RWPE1 (cell line): ENCODE data around the gene CRYBA1.

Source experiments
- CTCF ChIA-PET: fragments of 350-600 bp; sonication (Branson Sonifier 250); formaldehyde crosslinking; extraction: SDS; loops from one replicate; lab custom pipeline; 2021; lab: Yijun Ruan, JAX
- POLR2A ChIA-PET: fragments of 400-600 bp; formaldehyde crosslinking; extraction: SDS; loops from one replicate; lab custom pipeline; 2020; ENCODE audit warnings: antibody characterized with exemption; ENCODE audit not compliant: low non-redundant PET; lab: Yijun Ruan, JAX
- DNase-seq: peaks from one replicate; pipeline ENCODE4 v3.0.0; 2012; ENCODE audit warnings: low spot score
- H3K27ac ChIP-seq: fragments of 450-650 bp; 2 replicates; pipeline ENCODE4 v1.5.1; 2017
- TF ChIP-seq, protein P1 (sequence below): fragments of 450-650 bp; conservative IDR thresholded peaks from 2 replicates; pipeline ENCODE4 v1.5.1; 2017; ENCODE audit warnings: low read depth, mild to moderate bottlenecking

Gene CRYBA1

DNA sequence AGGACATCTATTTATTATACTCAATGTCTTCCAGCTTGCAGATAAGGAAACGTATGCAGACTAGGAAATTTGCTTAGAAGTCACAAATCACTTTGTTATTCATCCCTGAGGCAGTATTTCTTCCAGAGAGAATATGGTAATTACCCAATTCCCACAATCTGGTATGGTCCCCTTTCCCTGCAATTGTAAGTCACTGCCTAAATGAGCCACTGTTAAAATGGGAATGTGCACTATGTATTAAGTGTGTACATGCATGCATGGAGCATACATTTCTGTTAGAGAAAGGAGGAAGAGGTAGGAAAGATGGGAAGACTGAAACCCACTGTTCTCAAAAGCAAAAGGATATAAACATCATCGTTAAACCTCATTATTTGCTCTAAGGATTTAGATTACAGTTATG lies 37.3 kb downstream of the CRYBA1 start:
- H3K27ac ChIP-seq = no peak overlapping the region; the same call in 1 of the 2 replicates
- no peak for DNase-seq

DNA sequence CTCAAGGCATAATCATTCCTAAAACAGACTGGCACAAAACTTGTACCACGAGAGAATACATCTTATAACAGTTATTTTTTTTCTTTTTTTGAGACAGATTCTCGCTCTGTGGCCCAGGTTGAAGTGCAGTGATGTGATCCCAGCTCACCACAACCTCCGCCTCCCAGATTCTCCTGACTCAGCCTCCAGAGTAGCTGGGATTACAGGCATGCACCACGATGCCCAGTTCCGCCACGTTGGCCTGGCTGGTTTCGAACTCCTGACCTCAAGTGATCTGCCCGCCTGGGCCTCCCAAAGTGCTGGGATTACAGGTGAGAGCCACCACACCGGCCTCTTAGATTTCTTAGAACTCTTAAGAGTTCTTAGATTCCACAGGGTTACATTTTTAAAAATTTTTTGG lies 43.2 kb downstream of the CRYBA1 start:
- H3K27ac ChIP-seq = peak overlapping the region; percentile 37; the same call in 1 of the 2 replicates
- POLR2A ChIA-PET = no interaction called here
- DNase-seq = no peak
- TF ChIP-seq, protein P1, sequence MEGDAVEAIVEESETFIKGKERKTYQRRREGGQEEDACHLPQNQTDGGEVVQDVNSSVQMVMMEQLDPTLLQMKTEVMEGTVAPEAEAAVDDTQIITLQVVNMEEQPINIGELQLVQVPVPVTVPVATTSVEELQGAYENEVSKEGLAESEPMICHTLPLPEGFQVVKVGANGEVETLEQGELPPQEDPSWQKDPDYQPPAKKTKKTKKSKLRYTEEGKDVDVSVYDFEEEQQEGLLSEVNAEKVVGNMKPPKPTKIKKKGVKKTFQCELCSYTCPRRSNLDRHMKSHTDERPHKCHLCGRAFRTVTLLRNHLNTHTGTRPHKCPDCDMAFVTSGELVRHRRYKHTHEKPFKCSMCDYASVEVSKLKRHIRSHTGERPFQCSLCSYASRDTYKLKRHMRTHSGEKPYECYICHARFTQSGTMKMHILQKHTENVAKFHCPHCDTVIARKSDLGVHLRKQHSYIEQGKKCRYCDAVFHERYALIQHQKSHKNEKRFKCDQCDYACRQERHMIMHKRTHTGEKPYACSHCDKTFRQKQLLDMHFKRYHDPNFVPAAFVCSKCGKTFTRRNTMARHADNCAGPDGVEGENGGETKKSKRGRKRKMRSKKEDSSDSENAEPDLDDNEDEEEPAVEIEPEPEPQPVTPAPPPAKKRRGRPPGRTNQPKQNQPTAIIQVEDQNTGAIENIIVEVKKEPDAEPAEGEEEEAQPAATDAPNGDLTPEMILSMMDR = no peak
- CTCF ChIA-PET = interaction anchor here (0.6 to 3.1 kb wide), 4 partner anchors 141 to 531 kb away, joined by 3 to 22 read pairs (median 7); no protein-coding TSS in a partner anchor

More for the DNA sequence above, 37.3 kb downstream of the CRYBA1 start:
- TF ChIP-seq, protein P1 = no peak
- ChIA-PET POLR2A (no interaction called here), CTCF (interaction anchor here (0.6 kb wide), 1 partner anchor 220 kb away, joined by 3 read pairs; no protein-coding TSS in a partner anchor)

DNA sequence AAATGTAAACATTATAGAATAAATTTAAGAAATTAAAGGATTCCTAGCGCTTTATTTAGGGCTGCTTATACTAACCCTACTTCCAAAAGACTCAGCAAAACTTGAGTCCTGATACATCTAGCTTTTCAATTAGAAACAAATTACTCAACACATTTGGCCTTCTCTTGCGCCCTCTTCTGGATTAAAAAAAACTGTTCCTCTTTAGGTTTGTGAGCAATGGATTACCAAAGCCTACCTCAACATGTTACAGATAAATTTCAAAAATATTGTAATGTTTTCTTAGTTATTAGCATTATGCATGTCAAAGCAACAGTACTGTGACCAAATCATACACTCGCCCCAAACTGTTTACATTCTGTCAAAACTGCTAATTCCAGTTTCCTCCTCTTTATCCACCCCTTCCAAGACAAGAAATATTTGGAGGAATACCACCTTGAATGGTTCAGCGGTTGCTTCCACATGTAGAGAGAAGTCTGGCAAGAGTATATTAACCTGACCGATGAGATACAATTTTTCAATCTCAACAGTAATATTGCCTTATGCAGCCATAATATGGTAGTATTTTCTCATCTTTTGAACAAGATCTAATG lies 44.6 kb downstream of the CRYBA1 start:
- TF ChIP-seq, protein P1 = peak; percentile 74
- H3K27ac ChIP-seq = no peak overlapping the region
- ChIA-PET CTCF (interaction anchor here (0.6 to 3.1 kb wide), 11 partner anchors 18 to 421 kb away, joined by 3 to 22 read pairs (median 3); no protein-coding TSS in a partner anchor), POLR2A (no interaction called here)
- DNase-seq = peak; percentile 29

- peak overlapping the region; percentile 98 for H3K27ac ChIP-seq
- peak; percentile 47 for DNase-seq
- POLR2A ChIA-PET = interaction anchor here (0.6 to 0.7 kb wide), 7 partner anchors 16 to 264 kb away, joined by 3 to 15 read pairs (median 6); no protein-coding TSS in a partner anchor
- CTCF ChIA-PET = interaction anchor here (0.6 to 3.1 kb wide), 6 partner anchors 27 to 479 kb away, joined by 3 to 22 read pairs (median 3); no protein-coding TSS in a partner anchor
- TF ChIP-seq, protein P1 = no peak
These were observed 45.7 kb downstream of the CRYBA1 start for GRCh38 chr17:29292071-29292991.

DNA sequence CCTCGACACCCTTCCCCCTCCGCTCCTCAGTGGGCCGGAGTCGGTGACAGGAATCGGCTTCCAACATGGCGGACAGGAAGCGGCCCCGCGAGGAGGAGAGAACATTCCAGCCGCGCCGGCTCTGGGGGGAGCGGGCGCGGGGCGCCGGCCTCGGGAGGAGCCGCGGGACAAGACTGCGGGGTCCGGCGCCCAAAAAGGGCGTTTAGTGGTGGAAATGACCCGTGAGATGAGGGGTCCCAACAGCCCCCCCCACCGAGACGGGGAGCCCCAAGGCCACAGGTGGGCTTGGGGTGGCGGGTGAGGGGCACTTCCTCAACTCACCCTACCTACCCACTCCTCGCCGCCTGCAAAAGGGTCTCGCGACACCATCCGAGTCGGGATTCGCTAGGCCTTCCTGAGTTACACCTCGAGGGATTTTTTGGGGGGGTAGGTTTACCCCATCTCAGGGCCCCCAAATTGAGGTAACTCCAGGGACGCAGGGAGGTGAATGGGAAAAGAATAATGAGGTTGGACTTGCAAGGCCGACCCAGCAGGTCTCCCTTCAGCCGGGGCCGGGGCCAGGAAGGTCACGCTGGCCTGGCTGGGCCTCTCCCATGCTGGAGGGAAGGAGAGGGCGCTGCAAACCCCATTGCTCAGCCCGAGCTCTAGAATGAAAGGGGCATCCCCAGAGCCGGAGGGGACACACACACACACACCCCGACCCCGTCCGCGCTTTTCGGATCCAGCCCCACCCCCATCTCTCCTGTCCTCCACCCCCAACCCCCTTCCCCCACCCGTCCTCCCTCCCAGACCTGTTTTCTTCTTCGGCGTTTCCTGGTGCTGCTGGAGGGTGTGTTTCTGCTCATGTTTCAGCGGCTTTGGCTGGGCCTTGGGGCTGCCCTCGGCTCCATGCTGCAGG lies 46.6 kb downstream of the CRYBA1 start:
- DNase-seq = peak; percentile 68
- peak overlapping the region; percentile 98 for H3K27ac ChIP-seq
- CTCF ChIA-PET = interaction anchor here (0.5 to 3.1 kb wide), 4 partner anchors 76 to 823 kb away, joined by 3 to 22 read pairs (median 4); no protein-coding TSS in a partner anchor
- TF ChIP-seq, protein P1 = no peak
- POLR2A ChIA-PET = interaction anchor here (0.6 to 1.3 kb wide), 7 partner anchors 11 to 263 kb away, joined by 3 to 15 read pairs (median 5); no protein-coding TSS in a partner anchor
